ENCODE measurements around the gene TCOF1.
"Not testable (repeated sequence)": the region's sequence is repeated elsewhere in the genome, so short reads cannot be mapped to it uniquely, and the experiment has no call there.

Gene TCOF1

GRCh38 chr5:150422758-150423157 is 65.3 kb downstream of the TCOF1 start:
- H3K4me1 ChIP-seq (ENCODE audit: insufficient read depth, insufficient read length): peaks cover 2% of the 10 kb centered on the region
- H3K4me3 ChIP-seq (ENCODE audit: insufficient read length, low read depth): no peak overlapping the region
- no peak for DNase-seq (ENCODE audit: low read depth, low spot score)
- no peak for TF ChIP-seq ZNF274 (IDR thresholded peaks at IDR 0.05; ENCODE audit: low read depth, low read length)
- TF ChIP-seq YY1 (IDR thresholded peaks at IDR 0.05; ENCODE audit: insufficient read depth, insufficient read length): no peak
- TF ChIP-seq SUZ12 (IDR thresholded peaks at IDR 0.05; ENCODE audit: extremely low read depth, insufficient read depth, insufficient read length): no peak
- H3K27me3 ChIP-seq (ENCODE audit: insufficient read depth, insufficient read length): no peaks in the 10 kb centered on the region
- no peak overlapping the region for H3K9ac ChIP-seq (ENCODE audit: insufficient read length, low read depth)
- no peaks in the 10 kb centered on the region for H3K9me3 ChIP-seq (ENCODE audit: insufficient read depth, low read length)
- no peaks in the 10 kb centered on the region for H3K36me3 ChIP-seq (ENCODE audit: insufficient read depth, insufficient read length, low read length)

DNA sequence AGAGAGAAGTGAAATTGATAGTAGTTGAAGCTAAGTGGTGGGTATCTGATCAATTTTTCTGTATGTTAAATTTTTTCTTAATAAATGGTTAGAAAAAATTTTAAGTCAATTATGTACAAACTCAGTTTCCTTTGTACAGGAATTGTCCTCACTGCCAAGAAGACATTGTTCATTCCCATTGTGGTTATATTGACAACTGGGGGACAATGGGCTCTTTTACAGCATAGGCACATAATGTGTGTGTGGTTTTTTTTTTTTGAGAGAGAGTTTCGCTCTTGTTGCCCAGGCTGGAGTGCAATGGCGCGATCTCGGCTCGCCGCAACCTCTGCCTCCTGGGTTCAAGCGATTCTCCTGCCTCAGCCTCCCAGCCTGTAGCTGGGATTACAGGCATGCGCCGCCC is 68.7 kb downstream of the TCOF1 start:
- not testable (repeated sequence) for H3K4me1 ChIP-seq (ENCODE audit: insufficient read depth, insufficient read length); H3K4me3 ChIP-seq (ENCODE audit: insufficient read length, low read depth); H3K27me3 ChIP-seq (ENCODE audit: insufficient read depth, insufficient read length); H3K36me3 ChIP-seq (ENCODE audit: insufficient read depth, insufficient read length, low read length); DNase-seq (ENCODE audit: low read depth, low spot score); H3K9ac ChIP-seq (ENCODE audit: insufficient read length, low read depth); H3K9me3 ChIP-seq (ENCODE audit: insufficient read depth, low read length)

DNA sequence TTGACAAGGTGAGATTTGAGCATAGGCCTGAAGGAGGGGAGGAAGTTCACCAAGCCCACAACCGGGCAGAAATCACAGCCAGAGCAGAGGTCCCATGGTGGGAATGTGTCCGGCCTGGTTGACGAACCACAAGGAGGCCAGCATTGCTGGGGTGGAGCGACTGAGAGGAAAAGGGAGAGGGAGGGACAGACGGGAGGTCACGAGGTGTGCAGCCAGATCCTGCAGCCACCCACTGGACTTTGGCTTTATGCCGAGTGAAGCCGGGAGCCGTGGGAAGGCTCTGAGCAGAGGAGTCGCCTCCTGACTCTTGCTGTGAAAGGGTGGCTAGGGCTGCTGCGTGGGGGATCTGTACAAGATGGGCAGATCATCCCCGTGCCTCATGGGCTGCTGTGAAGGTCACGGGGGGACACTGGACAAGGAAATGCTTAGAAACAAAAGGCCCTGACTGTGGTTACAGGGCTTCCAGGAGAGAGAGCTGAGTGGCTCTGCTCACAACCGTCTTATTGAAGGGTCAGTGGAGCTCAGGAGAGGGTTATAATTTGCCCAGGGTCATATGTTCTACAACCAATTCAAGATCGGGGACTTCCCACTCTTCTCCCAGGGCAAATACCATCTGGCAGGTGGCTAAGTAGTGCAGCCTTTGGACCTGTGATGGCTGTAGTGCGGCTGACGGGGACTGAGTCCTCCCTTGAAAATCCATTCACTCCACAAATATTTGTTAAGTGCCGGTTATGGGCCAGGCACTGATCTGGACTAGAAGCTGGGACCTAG is 70.8 kb downstream of the TCOF1 start:
- Histone ChIP-seq H3K4me3 (ENCODE audit: insufficient read length, low read depth) (no peak overlapping the region), H3K9me3 (ENCODE audit: insufficient read depth, low read length) (no peaks in the 10 kb centered on the region)

DNA sequence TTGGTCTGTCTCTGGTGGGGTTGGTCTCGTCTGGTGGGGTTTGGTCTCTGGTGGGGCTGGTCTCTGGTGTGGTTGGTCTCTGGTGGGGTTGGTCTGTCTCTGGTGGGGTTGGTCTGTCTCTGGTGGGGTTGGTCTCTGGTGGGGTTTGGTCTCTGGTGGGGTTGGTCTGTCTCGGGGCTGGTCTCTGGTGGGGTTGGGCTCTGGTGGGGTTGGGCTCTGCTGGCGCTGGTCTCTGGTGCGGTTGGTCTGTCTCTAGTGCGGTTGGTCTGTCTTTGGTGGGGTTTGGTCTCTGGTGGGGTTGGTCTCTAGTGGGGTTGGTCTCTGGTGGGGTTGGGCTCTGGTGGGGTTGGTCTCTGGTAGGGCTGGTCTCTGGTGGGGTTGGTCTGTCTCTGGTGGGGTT is 71.5 kb downstream of the TCOF1 start:
- H3K9ac ChIP-seq (ENCODE audit: insufficient read length, low read depth): no peak overlapping the region

More for the DNA sequence above, 70.8 kb downstream of the TCOF1 start:
- Histone ChIP-seq H3K36me3 (ENCODE audit: insufficient read depth, insufficient read length, low read length) (no peaks in the 10 kb centered on the region), H3K4me1 (ENCODE audit: insufficient read depth, insufficient read length) (peaks cover 4% of the 10 kb centered on the region), H3K9ac (ENCODE audit: insufficient read length, low read depth) (no peak overlapping the region), H3K27me3 (ENCODE audit: insufficient read depth, insufficient read length) (no peaks in the 10 kb centered on the region)
- DNase-seq (ENCODE audit: low read depth, low spot score): no peak
- TF ChIP-seq ZNF274 (IDR thresholded peaks at IDR 0.05; ENCODE audit: low read depth, low read length) (no peak), YY1 (IDR thresholded peaks at IDR 0.05; ENCODE audit: insufficient read depth, insufficient read length) (no peak), SUZ12 (IDR thresholded peaks at IDR 0.05; ENCODE audit: extremely low read depth, insufficient read depth, insufficient read length) (no peak)

GRCh38 chr5:150429410-150429873 is 71.9 kb downstream of the TCOF1 start:
- TF ChIP-seq SUZ12 (IDR thresholded peaks at IDR 0.05; ENCODE audit: extremely low read depth, insufficient read depth, insufficient read length): no peak
- TF ChIP-seq YY1 (IDR thresholded peaks at IDR 0.05; ENCODE audit: insufficient read depth, insufficient read length): no peak
- no peak for TF ChIP-seq ZNF274 (IDR thresholded peaks at IDR 0.05; ENCODE audit: low read depth, low read length)
- Histone ChIP-seq H3K27me3 (ENCODE audit: insufficient read depth, insufficient read length) (no peaks in the 10 kb centered on the region), H3K9me3 (ENCODE audit: insufficient read depth, low read length) (no peaks in the 10 kb centered on the region), H3K4me3 (ENCODE audit: insufficient read length, low read depth) (no peak overlapping the region), H3K36me3 (ENCODE audit: insufficient read depth, insufficient read length, low read length) (no peaks in the 10 kb centered on the region), H3K9ac (ENCODE audit: insufficient read length, low read depth) (no peak overlapping the region), H3K4me1 (ENCODE audit: insufficient read depth, insufficient read length) (peaks cover 4% of the 10 kb centered on the region)
- no peak for DNase-seq (ENCODE audit: low read depth, low spot score)

More for the DNA sequence above, 71.5 kb downstream of the TCOF1 start:
- H3K9me3 ChIP-seq (ENCODE audit: insufficient read depth, low read length): no peaks in the 10 kb centered on the region
- H3K27me3 ChIP-seq (ENCODE audit: insufficient read depth, insufficient read length): no peaks in the 10 kb centered on the region
- H3K36me3 ChIP-seq (ENCODE audit: insufficient read depth, insufficient read length, low read length): no peaks in the 10 kb centered on the region
- TF ChIP-seq SUZ12 (IDR thresholded peaks at IDR 0.05; ENCODE audit: extremely low read depth, insufficient read depth, insufficient read length): no peak
- no peak for TF ChIP-seq YY1 (IDR thresholded peaks at IDR 0.05; ENCODE audit: insufficient read depth, insufficient read length)
- no peak for TF ChIP-seq ZNF274 (IDR thresholded peaks at IDR 0.05; ENCODE audit: low read depth, low read length)
- H3K4me1 ChIP-seq (ENCODE audit: insufficient read depth, insufficient read length): peaks cover 4% of the 10 kb centered on the region
- no peak overlapping the region for H3K4me3 ChIP-seq (ENCODE audit: insufficient read length, low read depth)
- no peak for DNase-seq (ENCODE audit: low read depth, low spot score)

- Histone ChIP-seq H3K9me3 (ENCODE audit: insufficient read depth, low read length) (no peaks in the 10 kb centered on the region), H3K27me3 (ENCODE audit: insufficient read depth, insufficient read length) (no peaks in the 10 kb centered on the region), H3K36me3 (ENCODE audit: insufficient read depth, insufficient read length, low read length) (no peaks in the 10 kb centered on the region), H3K9ac (ENCODE audit: insufficient read length, low read depth) (no peak overlapping the region), H3K4me1 (ENCODE audit: insufficient read depth, insufficient read length) (peaks cover 4% of the 10 kb centered on the region), H3K4me3 (ENCODE audit: insufficient read length, low read depth) (no peak overlapping the region)
- no peak for DNase-seq (ENCODE audit: low read depth, low spot score)
- TF ChIP-seq ZNF274 (IDR thresholded peaks at IDR 0.05; ENCODE audit: low read depth, low read length): no peak
- TF ChIP-seq SUZ12 (IDR thresholded peaks at IDR 0.05; ENCODE audit: extremely low read depth, insufficient read depth, insufficient read length): no peak
- no peak for TF ChIP-seq YY1 (IDR thresholded peaks at IDR 0.05; ENCODE audit: insufficient read depth, insufficient read length)
Measured at GRCh38 chr5:150431048-150431447, 73.6 kb downstream of the TCOF1 start.

DNA sequence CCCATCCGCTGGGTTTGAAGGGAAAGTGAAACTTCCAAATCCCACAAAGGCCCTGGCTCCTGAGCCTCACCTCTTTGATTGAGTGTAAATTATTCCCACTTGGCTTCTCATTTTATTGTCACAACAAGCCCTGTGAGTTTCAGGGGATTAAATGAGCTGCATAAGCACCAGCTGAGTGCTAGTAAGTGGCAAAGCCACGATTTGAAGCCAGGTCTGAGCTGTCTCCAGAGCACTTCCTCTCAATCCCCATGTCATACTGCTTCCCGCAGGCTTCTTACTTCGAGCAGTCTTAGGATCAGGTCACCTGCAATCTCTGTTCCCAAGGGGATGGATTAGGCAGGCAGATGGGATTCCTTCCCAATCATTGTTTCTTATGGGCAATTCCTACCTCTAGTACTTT is 74.1 kb downstream of the TCOF1 start:
- TF ChIP-seq ZNF274 (IDR thresholded peaks at IDR 0.05; ENCODE audit: low read depth, low read length) (no peak), YY1 (IDR thresholded peaks at IDR 0.05; ENCODE audit: insufficient read depth, insufficient read length) (no peak), SUZ12 (IDR thresholded peaks at IDR 0.05; ENCODE audit: extremely low read depth, insufficient read depth, insufficient read length) (no peak)
- Histone ChIP-seq H3K4me3 (ENCODE audit: insufficient read length, low read depth) (no peak overlapping the region), H3K4me1 (ENCODE audit: insufficient read depth, insufficient read length) (peaks cover 4% of the 10 kb centered on the region), H3K27me3 (ENCODE audit: insufficient read depth, insufficient read length) (no peaks in the 10 kb centered on the region), H3K36me3 (ENCODE audit: insufficient read depth, insufficient read length, low read length) (no peaks in the 10 kb centered on the region), H3K9me3 (ENCODE audit: insufficient read depth, low read length) (no peaks in the 10 kb centered on the region), H3K9ac (ENCODE audit: insufficient read length, low read depth) (no peak overlapping the region)
- DNase-seq (ENCODE audit: low read depth, low spot score): no peak
